ENCODE results near the gene LRIG2. TPM values are rescaled to one million over a fixed set of nuclear protein-coding genes. Genes with fewer than 3 reads are reported as not detected.

The LRIG2 gene
- total and polyA plus RNA-seq, 4 donors = 1.8 to 24.7 (median 9.3) TPM

- no peak overlapping the region for H3K27ac ChIP-seq (ENCODE audit: low read depth in 1 of 2, low read length in 2 of 2)
- DNase-seq (no peak), ATAC-seq (ENCODE audit: low FRiP score) (no peak)
- no peaks in the 10 kb centered on the region for H3K27me3 ChIP-seq (ENCODE audit: control insufficient read depth in 1 of 2, insufficient read depth in 2 of 2, low read length in 1 of 2)
- intact Hi-C loops (cut with DNase I) = no loop called here
- no peaks in the 10 kb centered on the region for H3K9me3 ChIP-seq (ENCODE audit: control insufficient read depth, low read length)
- no peaks in the 10 kb centered on the region for H3K4me1 ChIP-seq (ENCODE audit: control insufficient read depth in 1 of 2, insufficient read depth in 2 of 2, low read length in 2 of 2)
- H3K36me3 ChIP-seq (ENCODE audit: control insufficient read depth in 1 of 2, insufficient read depth in 2 of 2, low read length in 1 of 2) = peaks cover 0 to 6% of the 10 kb centered on the region in 2 donors
- H3K4me3 ChIP-seq (ENCODE audit: low read length in 2 of 2) = no peak overlapping the region
- WGBS, 2 donors = 91 to 98% methylated on average over 1 of the region's 1 CpG
These were observed 30.1 kb downstream of the LRIG2 start for GRCh38 chr1:113103048-113103447.

GRCh38 chr1:113103977-113104376, 31.0 kb downstream of the LRIG2 start:
- intact Hi-C loops (cut with DNase I) = no loop called here
- H3K9me3 ChIP-seq (ENCODE audit: control insufficient read depth, low read length) = no peaks in the 10 kb centered on the region
- no peak overlapping the region for H3K4me3 ChIP-seq (ENCODE audit: low read length in 2 of 2)
- H3K4me1 ChIP-seq (ENCODE audit: control insufficient read depth in 1 of 2, insufficient read depth in 2 of 2, low read length in 2 of 2) = no peaks in the 10 kb centered on the region
- no peaks in the 10 kb centered on the region for H3K27me3 ChIP-seq (ENCODE audit: control insufficient read depth in 1 of 2, insufficient read depth in 2 of 2, low read length in 1 of 2)
- peaks cover 0 to 6% of the 10 kb centered on the region in 2 donors for H3K36me3 ChIP-seq (ENCODE audit: control insufficient read depth in 1 of 2, insufficient read depth in 2 of 2, low read length in 1 of 2)
- H3K27ac ChIP-seq (ENCODE audit: low read depth in 1 of 2, low read length in 2 of 2) = no peak overlapping the region
- DNase-seq (no peak), ATAC-seq (ENCODE audit: low FRiP score) (no peak)

- Histone ChIP-seq H3K27ac (ENCODE audit: low read depth in 1 of 2, low read length in 2 of 2) (no peak overlapping the region), H3K9me3 (ENCODE audit: control insufficient read depth, low read length) (no peaks in the 10 kb centered on the region), H3K4me3 (ENCODE audit: low read length in 2 of 2) (no peak overlapping the region), H3K27me3 (ENCODE audit: control insufficient read depth in 1 of 2, insufficient read depth in 2 of 2, low read length in 1 of 2) (no peaks in the 10 kb centered on the region), H3K36me3 (ENCODE audit: control insufficient read depth in 1 of 2, insufficient read depth in 2 of 2, low read length in 1 of 2) (peaks cover 5 to 6% of the 10 kb centered on the region in 2 donors), H3K4me1 (ENCODE audit: control insufficient read depth in 1 of 2, insufficient read depth in 2 of 2, low read length in 2 of 2) (no peaks in the 10 kb centered on the region)
- intact Hi-C loops (cut with DNase I) = no loop called here
- DNase-seq = no peak
- 90 to 92% methylated on average over 2 of the region's 2 CpGs for whole genome bisulfite sequencing, 2 donors
- no peak for ATAC-seq (ENCODE audit: low FRiP score)
These were observed 33.9 kb downstream of the LRIG2 start for GRCh38 chr1:113106910-113107309.

- Histone ChIP-seq H3K27me3 (ENCODE audit: control insufficient read depth in 1 of 2, insufficient read depth in 2 of 2, low read length in 1 of 2) (no peaks in the 10 kb centered on the region), H3K27ac (ENCODE audit: low read depth in 1 of 2, low read length in 2 of 2) (no peak overlapping the region), H3K36me3 (ENCODE audit: control insufficient read depth in 1 of 2, insufficient read depth in 2 of 2, low read length in 1 of 2) (peaks cover 7 to 9% of the 10 kb centered on the region in 2 donors), H3K4me1 (ENCODE audit: control insufficient read depth in 1 of 2, insufficient read depth in 2 of 2, low read length in 2 of 2) (no peaks in the 10 kb centered on the region), H3K4me3 (ENCODE audit: low read length in 2 of 2) (no peak overlapping the region), H3K9me3 (ENCODE audit: control insufficient read depth, low read length) (no peaks in the 10 kb centered on the region)
- 46 to 51% methylated on average over 5 of the region's 5 CpGs for WGBS, 2 donors
- no peak for DNase-seq
- intact Hi-C loops (cut with DNase I) = no loop called here
- ATAC-seq (ENCODE audit: low FRiP score) = peak; percentile 66
These were observed 37.0 kb downstream of the LRIG2 start for GRCh38 chr1:113109908-113110554.

- intact Hi-C loops (cut with DNase I) = no loop called here
- Histone ChIP-seq H3K27me3 (ENCODE audit: control insufficient read depth in 1 of 2, insufficient read depth in 2 of 2, low read length in 1 of 2) (no peaks in the 10 kb centered on the region), H3K9me3 (ENCODE audit: control insufficient read depth, low read length) (no peaks in the 10 kb centered on the region), H3K36me3 (ENCODE audit: control insufficient read depth in 1 of 2, insufficient read depth in 2 of 2, low read length in 1 of 2) (peaks cover 6 to 8% of the 10 kb centered on the region in 2 donors), H3K4me1 (ENCODE audit: control insufficient read depth in 1 of 2, insufficient read depth in 2 of 2, low read length in 2 of 2) (no peaks in the 10 kb centered on the region), H3K4me3 (ENCODE audit: low read length in 2 of 2) (no peak overlapping the region), H3K27ac (ENCODE audit: low read depth in 1 of 2, low read length in 2 of 2) (no peak overlapping the region)
- DNase-seq (no peak), ATAC-seq (ENCODE audit: low FRiP score) (no peak)
These were observed 45.3 kb downstream of the LRIG2 start for GRCh38 chr1:113118266-113118665.

GRCh38 chr1:113123737-113124136, 50.7 kb downstream of the LRIG2 start:
- Histone ChIP-seq H3K4me3 (ENCODE audit: low read length in 2 of 2) (no peak overlapping the region), H3K27ac (ENCODE audit: low read depth in 1 of 2, low read length in 2 of 2) (no peak overlapping the region), H3K36me3 (ENCODE audit: control insufficient read depth in 1 of 2, insufficient read depth in 2 of 2, low read length in 1 of 2) (peaks cover 0 to 8% of the 10 kb centered on the region in 2 donors), H3K4me1 (ENCODE audit: control insufficient read depth in 1 of 2, insufficient read depth in 2 of 2, low read length in 2 of 2) (no peaks in the 10 kb centered on the region), H3K9me3 (ENCODE audit: control insufficient read depth, low read length) (no peaks in the 10 kb centered on the region), H3K27me3 (ENCODE audit: control insufficient read depth in 1 of 2, insufficient read depth in 2 of 2, low read length in 1 of 2) (no peaks in the 10 kb centered on the region)
- DNase-seq (no peak), ATAC-seq (ENCODE audit: low FRiP score) (no peak)
- 72 to 81% methylated on average over 3 of the region's 3 CpGs for WGBS, 2 donors
- intact Hi-C loops (cut with DNase I) = no loop called here

- no peak for DNase-seq
- ATAC-seq (ENCODE audit: low FRiP score) = no peak
- peaks cover 0 to 6% of the 10 kb centered on the region in 2 donors for H3K36me3 ChIP-seq (ENCODE audit: control insufficient read depth in 1 of 2, insufficient read depth in 2 of 2, low read length in 1 of 2)
- no peak overlapping the region for H3K4me3 ChIP-seq (ENCODE audit: low read length in 2 of 2)
- intact Hi-C loops (cut with DNase I) = no loop called here
- H3K9me3 ChIP-seq (ENCODE audit: control insufficient read depth, low read length) = no peaks in the 10 kb centered on the region
- H3K27me3 ChIP-seq (ENCODE audit: control insufficient read depth in 1 of 2, insufficient read depth in 2 of 2, low read length in 1 of 2) = no peaks in the 10 kb centered on the region
- 3 to 5% methylated on average over 1 of the region's 1 CpG for WGBS, 2 donors
- no peaks in the 10 kb centered on the region for H3K4me1 ChIP-seq (ENCODE audit: control insufficient read depth in 1 of 2, insufficient read depth in 2 of 2, low read length in 2 of 2)
- H3K27ac ChIP-seq (ENCODE audit: low read depth in 1 of 2, low read length in 2 of 2) = peak overlapping the region in 1 of 2 donors; percentile 19
These were observed 51.4 kb downstream of the LRIG2 start for GRCh38 chr1:113124366-113124765.

GRCh38 chr1:113125517-113125916, 52.5 kb downstream of the LRIG2 start:
- H3K36me3 ChIP-seq (ENCODE audit: control insufficient read depth in 1 of 2, insufficient read depth in 2 of 2, low read length in 1 of 2) = peaks cover 0 to 6% of the 10 kb centered on the region in 2 donors
- DNase-seq (no peak), ATAC-seq (ENCODE audit: low FRiP score) (no peak)
- no peaks in the 10 kb centered on the region for H3K9me3 ChIP-seq (ENCODE audit: control insufficient read depth, low read length)
- intact Hi-C loops (cut with DNase I) = no loop called here
- no peaks in the 10 kb centered on the region for H3K27me3 ChIP-seq (ENCODE audit: control insufficient read depth in 1 of 2, insufficient read depth in 2 of 2, low read length in 1 of 2)
- no peaks in the 10 kb centered on the region for H3K4me1 ChIP-seq (ENCODE audit: control insufficient read depth in 1 of 2, insufficient read depth in 2 of 2, low read length in 2 of 2)
- 88 to 93% methylated on average over 3 of the region's 3 CpGs for WGBS, 2 donors
- H3K27ac ChIP-seq (ENCODE audit: low read depth in 1 of 2, low read length in 2 of 2) = no peak overlapping the region
- H3K4me3 ChIP-seq (ENCODE audit: low read length in 2 of 2) = no peak overlapping the region

- Histone ChIP-seq H3K36me3 (ENCODE audit: control insufficient read depth in 1 of 2, insufficient read depth in 2 of 2, low read length in 1 of 2) (peaks cover 0 to 6% of the 10 kb centered on the region in 2 donors), H3K4me1 (ENCODE audit: control insufficient read depth in 1 of 2, insufficient read depth in 2 of 2, low read length in 2 of 2) (no peaks in the 10 kb centered on the region), H3K4me3 (ENCODE audit: low read length in 2 of 2) (no peak overlapping the region), H3K27me3 (ENCODE audit: control insufficient read depth in 1 of 2, insufficient read depth in 2 of 2, low read length in 1 of 2) (no peaks in the 10 kb centered on the region), H3K27ac (ENCODE audit: low read depth in 1 of 2, low read length in 2 of 2) (no peak overlapping the region), H3K9me3 (ENCODE audit: control insufficient read depth, low read length) (no peaks in the 10 kb centered on the region)
- ATAC-seq (ENCODE audit: low FRiP score) (no peak), DNase-seq (no peak)
- WGBS, 2 donors = 96 to 97% methylated on average over 2 of the region's 2 CpGs
- intact Hi-C loops (cut with DNase I) = no loop called here
These were observed 53.2 kb downstream of the LRIG2 start for GRCh38 chr1:113126207-113126606.

Data from aorta (tissue), 5 donors.